Measurements from ENCODE around the gene FAM177B.

- no peak for TF ChIP-seq CTCF (IDR thresholded peaks at IDR 0.05; ENCODE audit: borderline replicate concordance, extremely low read depth, low read length, poor library complexity, severe bottlenecking)
- no peak for TF ChIP-seq EZH2 (IDR thresholded peaks at IDR 0.05; ENCODE audit: borderline replicate concordance, low read depth, low read length, severe bottlenecking)
Observed at GRCh38 chr1:222784371-222784770, 47.4 kb downstream of the FAM177B start.
